ENCODE data around the gene SPATA25.

Gene SPATA25, protein sequence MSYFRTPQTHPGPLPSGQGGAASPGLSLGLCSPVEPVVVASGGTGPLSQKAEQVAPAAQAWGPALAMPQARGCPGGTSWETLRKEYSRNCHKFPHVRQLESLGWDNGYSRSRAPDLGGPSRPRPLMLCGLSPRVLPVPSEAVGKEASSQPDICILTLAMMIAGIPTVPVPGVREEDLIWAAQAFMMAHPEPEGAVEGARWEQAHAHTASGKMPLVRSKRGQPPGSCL

DNA sequence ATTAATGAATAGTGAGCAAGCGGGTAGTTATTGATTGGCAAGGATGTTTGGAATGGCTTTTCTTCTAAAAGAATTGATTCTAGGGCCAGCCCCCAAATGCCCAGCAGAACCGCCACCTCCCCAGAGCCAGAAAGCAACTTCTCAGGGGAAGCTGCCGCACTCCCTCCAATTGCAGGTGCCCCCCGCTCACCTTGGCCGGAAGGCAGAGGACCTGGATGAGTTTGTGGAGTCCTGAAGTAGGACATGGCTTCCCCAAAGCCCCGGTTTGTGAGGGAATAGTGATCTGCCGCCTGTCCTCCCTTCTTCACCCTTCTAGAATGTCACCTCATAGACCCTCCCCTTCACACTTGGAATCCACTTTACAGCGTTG is at the start of gene SPATA25:
TSS of gene SPATA25 (minus strand) at position 277 of the 370 bp plus-strand sequence. CDS start at position 245, 32 bp downstream.
- intact Hi-C loops (cut with DNase I) = no loop called here
- DNase-seq = peak in 1 of 10 donors; percentile 50

DNA sequence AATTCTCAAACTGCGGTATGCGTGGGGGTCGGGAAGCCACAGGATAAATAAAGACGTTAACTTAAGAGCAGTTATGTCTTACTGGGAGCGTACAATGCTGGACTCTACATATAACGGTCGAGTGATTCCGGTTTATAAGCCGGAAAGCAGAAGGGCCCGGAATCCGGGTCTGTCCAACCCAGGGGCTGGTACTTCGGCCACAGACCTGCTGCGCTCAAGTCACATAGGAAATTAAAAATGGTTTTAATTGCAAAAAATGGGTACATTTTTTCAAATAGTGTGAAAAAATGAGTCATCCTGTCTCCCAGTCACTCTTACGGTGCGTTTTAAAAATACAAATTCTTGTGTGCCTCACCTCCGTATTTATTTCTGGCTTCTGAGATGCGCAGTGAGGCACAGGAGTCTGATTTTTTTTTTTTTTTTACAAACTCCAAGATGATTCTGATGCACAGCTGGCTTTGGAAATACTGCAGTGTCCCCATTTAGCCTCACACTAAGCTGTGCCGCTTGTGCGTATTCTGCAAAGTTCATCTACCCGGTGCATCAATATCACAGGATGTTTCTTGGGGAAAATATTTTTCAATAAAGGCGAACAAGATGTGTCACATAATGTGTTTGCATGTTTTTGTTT is 48.1 kb upstream of the SPATA25 start:
- peak in 1 of 10 donors; percentile 42 for DNase-seq
- intact Hi-C loops (cut with DNase I) = loop anchor here (2.0 to 10.0 kb wide), 2 partner anchors 37 to 141 kb away; partner anchors contain the start of genes DNTTIP1, WFDC3 and ZNF335

DNA sequence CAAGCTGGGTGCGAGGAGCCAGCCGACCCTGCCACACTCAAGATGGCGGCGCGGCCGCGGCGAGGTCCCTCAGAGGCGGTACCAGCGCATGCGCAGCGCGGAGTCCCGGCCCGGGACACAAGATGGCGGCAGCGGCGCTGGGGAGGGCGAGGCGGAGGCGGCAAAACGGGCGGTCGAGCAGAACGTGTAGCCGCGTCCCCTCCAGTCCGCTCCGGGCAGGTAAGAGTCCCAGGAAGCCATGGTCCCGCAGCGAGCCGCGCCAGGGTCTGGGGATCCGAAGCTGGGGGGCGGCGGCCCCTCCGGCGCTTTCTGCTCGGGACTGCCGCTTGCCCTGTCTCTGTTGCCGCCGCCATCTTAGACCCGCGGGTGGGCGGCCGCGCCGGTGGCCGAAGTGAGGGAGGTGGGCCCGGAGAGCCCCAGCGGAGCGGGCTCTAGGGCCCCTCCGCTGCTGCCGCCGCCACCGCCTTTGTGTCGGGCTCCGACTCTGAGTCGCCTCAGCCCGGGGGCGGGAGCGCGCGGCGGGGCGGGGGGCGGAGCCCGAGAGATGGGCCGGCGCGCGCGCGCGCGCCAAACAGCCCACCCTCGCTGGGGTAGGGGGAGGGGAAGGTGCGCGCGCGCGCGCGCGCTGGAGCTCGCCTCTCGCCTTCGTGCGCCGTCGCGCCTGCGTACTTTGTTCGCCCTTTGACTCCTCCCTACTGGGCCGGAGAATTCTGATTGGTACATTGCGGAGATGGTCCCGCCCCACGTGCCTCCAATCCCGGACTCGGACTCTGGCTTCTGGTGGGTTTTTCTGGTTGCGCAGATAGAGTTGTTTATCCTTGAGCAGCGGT is 47.4 kb upstream of the SPATA25 start, which contains the start of gene PCIF1:
TSS of gene PCIF1 (plus strand) at position 98 of the 830 bp plus-strand sequence. CDS start 4,317 bp downstream, outside the sequence.
- DNase-seq = peak; percentile 93 to 100 (median 97)
- intact Hi-C loops (cut with DNase I) = loop anchor here (2.0 to 10.0 kb wide), 3 partner anchors 38 to 140 kb away; partner anchors contain the start of genes CTSA, DNTTIP1, NEURL2 and WFDC3

DNA sequence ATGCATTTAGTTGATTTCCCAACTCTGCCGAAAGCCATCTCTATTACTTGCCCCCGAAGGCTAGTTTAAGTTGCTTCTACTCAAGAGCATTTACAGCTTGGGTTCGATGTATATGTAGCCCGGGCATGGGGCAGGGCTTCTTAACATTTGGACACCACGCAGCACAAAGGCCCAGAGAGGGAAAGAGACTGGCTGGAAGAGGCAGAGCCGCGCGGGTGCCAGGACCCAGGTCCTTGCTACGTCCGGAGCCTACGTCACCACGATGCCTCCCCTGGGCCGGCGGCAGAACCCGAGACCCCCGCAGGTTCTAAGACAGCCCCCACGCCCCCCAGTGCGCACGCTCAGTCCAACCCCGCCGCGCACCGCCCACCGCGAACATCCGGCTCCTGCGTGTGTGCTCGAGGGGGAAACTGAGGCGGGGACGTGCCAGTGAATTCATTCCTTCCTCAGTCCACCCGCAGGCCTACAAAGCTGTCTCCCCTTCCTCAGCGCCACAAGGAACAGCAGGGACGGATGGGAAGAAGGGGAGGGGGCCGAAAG is 46.7 kb upstream of the SPATA25 start:
- intact Hi-C loops (cut with DNase I) = loop anchor here (2.0 to 10.0 kb wide), 3 partner anchors 39 to 139 kb away; partner anchors contain the start of genes CTSA, DNTTIP1, NEURL2 and WFDC3
- peak in 9 of 10 donors; percentile 66 to 95 (median 79) for DNase-seq

DNA sequence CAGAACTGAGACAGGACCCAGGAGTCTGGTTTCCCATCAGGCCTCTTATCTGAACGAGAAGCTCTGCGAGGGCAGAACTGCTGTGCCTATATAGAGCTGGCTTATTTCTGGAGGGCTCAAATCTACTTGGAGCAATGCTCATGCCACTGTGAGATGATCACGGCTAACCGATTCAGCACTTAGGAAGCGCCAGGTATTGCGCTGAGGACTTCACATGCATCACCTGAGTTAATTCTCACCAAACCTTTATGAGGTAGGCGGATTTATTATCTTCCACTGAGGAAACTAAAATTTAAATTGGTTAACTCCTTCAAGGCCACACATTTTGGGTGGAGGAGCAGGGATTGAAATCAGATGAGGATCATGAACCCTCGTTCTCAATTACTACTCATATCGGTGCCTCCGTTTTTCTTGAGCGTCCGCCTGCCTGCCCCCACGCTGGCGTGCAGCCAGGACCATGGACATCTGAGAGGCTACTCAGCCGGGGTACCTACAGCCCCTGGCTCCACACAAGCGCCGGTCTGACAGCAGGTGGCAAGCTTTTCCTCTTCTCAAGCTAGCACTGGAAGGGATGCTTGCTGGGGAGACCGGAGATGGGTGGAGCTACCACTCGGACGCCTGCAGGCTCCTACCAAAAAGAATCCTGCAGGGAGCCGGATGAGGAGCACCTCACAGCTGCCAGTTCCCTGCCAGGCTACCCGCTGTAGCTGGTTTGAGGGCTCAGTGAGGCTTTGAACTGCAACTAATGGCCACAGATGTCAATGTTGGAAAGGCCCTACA is 46.0 kb upstream of the SPATA25 start:
- peak; percentile 49 to 97 (median 75) for DNase-seq
- intact Hi-C loops (cut with DNase I) = loop anchor here (2.0 to 10.0 kb wide), 3 partner anchors 39 to 139 kb away; partner anchors contain the start of genes CTSA, DNTTIP1, NEURL2 and WFDC3

DNA sequence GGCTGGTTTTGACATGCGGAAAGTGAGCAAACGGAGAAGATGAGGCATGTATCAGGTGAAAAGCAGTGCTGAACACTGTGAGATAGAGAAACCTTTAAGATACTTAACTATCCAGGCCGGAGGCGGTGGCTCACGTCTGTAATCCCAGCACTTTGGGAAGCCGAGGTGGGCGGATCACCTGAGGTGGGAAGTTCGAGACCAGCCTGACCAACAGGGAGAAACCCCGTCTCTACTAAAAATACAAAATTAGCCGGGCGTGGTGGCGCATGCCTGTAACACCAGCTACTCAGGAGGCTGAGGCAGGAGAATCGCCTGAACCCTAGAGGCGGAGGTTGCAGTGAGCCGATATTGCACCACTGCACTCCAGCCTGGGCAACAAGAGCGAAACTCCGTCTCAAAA is 44.3 kb upstream of the SPATA25 start:
- intact Hi-C loops (cut with DNase I) = loop anchor here (5.0 to 10.0 kb wide), 2 partner anchors 39 to 137 kb away; partner anchors contain the start of genes CTSA, DNTTIP1, NEURL2 and WFDC3
- DNase-seq = peak in 2 of 10 donors; percentile 48 to 65

DNA sequence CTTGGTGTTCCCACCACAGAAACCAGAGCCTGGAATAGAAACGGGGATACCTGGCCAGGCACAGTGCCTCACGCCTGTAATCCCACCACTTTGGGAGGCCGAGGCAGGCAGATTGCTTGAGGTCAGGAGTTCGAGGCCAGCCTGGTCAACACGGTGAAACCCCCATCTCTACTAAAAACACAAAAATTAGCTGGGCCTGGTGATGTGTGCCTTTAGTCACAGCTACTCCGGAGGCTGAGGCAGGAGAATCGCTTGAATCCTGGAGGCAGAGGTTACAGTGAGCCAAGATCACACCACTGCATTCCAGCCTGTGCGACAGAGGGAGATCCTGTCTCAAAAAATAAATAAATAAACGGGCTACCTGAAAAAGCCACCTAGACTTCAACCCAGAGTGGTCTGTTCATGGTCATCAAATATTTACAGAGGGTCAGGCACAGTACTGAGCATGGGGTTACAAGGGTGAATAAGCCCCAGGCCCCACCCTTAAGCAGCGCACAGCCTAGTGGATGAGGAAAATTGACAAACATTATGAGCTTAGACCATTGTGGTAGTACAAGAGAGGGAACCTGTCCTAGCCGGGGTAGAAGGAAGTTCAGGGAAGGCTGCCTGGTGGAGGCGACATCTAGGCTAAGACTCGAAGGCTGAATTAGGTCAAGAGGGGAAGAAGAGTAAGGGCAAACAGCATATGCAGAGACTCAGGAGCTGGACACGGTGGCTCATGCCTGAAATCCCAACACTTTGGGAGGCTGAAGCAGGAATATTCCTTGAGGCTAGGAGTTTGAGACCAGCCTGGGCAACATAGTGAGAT is 39.9 kb upstream of the SPATA25 start:
- no peak for DNase-seq
- intact Hi-C loops (cut with DNase I) = no loop called here

DNA sequence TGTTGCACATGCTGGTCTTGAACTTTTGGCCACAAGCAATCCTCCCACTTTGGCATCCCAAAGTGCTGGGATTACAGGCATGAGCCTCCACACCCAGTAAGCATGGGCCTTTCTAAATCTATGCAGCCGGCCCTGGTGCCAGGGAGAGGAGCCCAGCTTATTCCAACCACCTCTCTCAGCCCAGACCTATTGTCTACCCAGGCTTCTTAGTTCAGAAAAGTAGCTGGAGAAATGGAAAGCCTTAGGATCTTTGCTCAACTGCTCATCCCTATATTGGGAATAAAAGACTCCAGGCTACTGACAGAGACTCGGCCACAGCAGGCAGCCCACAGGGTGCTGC is 39.3 kb upstream of the SPATA25 start:
- DNase-seq = no peak
- intact Hi-C loops (cut with DNase I) = no loop called here

DNA sequence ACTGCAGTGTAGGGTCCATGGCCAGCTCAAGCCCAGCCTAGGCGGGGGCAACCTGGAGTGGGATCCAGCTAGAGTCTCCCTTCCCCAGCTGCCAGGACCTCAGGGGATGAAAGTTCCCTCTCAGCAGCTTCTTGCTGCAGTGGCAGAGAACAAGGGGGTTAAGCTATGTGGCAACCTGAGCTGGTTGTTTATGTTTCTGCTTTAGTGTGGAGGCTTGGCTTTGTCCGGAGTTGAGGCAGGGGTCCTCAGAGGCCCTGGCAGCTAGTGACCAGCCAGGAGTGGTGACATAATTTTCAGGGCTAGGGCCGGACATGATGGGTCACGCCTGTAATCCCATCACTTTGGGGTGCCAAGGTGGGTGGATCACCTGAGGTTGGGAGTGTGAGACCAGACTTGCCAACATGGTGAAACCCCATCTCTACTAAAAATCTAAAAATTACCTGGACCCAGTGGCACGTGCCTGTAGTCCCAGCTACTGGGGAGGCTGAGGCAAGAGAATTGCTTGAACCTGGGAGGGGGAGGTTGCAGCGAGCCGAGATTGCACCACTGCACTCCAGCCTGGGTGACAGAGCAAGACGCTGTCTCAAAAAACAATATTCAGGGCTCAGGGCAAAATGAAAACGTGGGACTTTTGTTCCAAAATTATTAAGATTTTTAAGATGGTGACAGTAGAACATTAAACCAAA is 38.5 kb upstream of the SPATA25 start:
- intact Hi-C loops (cut with DNase I) = no loop called here
- DNase-seq = no peak

DNA sequence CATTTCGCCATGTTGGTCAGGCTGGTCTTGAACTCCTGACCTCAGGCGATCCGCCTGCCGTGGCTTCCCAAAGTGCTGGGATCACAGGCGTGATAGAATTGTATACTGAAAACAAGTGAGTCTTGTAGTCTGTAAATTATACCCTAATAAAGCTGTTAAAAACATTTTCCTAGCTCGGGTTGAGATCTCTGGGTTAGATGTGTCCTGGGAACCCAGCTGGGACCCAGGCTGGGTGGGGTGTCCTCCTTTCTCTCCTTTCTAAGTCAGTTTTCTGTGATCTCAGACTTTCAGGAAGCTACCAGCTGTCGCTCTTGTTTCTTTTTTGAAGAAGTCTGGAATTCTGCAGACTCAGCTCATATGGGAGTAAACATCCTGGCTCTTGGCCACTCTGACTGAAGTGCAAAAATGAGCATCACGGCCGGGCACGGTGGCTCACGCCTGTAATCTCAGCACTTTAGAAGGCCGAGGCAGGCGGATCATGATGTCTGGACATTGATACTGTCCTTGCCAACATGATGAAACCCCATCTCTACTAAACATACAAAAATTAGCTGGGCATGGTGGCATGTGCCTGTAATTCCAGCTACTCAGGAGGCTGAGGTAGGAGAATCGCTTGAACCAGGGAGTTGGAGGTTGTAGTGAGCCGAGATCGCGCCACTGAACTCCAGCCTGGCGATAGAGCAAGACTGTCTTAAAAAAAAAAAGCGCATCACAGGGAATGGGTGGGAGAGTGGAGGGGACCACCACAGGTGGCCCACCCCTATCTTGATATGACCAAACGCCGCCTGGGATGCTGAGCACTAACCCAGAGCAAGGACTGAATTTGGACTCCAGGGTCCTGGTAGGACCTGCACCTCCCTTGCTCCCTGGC is 37.2 kb upstream of the SPATA25 start:
- intact Hi-C loops (cut with DNase I) = no loop called here
- no peak for DNase-seq

DNA sequence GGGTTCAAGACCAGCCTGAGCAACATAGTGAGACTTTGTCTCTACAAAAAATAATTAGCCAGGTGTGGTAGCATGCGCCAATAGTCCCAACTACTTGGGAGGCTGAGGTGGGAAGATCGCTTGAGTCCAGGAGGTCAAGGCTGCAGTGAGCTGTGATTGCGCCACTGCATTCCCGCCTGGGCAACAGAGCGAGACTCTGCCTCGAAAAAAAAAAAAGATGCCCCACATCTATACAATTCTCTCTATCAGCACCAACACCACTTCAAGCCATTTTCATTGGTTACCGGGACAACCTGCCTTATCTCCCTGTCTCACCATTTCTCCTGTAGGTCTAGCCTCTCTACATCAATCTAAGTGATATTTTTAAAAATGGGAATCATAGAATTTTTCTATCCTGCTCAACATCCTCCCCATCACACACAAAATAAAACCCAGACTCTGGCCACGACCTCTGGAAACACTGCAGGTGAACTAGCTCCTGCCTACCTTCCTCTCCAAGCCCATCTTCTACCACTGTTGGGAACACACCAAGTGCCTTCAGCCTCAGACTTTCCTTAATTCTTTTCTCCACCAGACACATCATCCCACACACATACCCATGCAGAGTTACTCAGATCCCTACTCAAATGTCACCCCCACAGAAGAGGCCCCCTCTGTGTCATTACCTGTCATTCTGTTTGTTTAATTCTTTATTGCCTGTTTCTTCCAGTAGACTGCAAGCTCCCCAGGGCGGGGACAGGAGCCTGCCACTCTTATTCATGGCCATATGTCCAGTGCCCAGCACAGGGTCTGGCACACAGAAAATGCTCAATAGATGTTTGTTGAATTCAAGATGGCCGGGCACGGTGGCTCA is 34.1 kb upstream of the SPATA25 start:
- intact Hi-C loops (cut with DNase I) = no loop called here
- peak in 1 of 10 donors; percentile 0 for DNase-seq

DNA sequence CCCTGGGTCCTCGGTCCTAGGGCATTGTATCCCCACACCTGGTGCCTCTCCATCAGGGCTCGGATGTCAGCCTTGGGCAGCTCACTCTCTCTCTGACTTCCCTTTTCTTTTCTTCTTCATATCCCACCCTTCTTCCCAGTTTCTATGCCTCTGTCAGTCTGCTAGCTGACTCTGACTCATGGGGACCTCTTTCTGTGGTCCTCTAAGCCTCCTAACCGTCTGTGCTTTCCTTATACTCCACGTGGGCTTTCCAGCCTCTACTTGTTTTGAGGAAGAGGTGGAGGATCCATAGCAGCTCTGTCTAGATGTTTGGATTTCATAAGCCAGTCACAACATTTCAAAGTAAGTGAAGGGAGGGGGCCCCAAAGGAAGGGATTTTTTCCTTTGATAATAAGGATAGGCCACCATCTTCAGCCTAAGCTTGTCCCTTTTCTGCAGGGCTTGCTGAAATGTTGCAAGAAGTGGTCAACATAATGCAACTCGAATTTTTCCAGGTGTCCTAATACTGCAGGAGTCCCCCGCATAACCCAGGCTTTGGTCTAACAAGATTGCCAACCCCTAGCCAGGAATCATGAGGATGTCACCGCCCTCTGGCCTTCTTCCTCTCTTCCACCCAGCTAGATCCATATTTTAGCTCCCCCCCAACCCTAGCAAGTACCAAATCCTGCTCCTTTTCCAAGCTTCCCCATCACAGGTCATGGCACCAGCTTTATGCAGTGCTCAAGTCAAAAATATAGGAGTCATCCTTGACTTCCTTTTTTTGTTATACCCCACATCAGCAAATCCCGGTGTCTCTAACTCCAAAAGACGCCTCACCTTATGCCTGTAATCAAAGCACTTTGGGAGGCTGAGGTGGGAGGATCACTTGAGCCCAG is 33.3 kb upstream of the SPATA25 start:
- peak in 1 of 10 donors; percentile 39 for DNase-seq
- intact Hi-C loops (cut with DNase I) = no loop called here

DNA sequence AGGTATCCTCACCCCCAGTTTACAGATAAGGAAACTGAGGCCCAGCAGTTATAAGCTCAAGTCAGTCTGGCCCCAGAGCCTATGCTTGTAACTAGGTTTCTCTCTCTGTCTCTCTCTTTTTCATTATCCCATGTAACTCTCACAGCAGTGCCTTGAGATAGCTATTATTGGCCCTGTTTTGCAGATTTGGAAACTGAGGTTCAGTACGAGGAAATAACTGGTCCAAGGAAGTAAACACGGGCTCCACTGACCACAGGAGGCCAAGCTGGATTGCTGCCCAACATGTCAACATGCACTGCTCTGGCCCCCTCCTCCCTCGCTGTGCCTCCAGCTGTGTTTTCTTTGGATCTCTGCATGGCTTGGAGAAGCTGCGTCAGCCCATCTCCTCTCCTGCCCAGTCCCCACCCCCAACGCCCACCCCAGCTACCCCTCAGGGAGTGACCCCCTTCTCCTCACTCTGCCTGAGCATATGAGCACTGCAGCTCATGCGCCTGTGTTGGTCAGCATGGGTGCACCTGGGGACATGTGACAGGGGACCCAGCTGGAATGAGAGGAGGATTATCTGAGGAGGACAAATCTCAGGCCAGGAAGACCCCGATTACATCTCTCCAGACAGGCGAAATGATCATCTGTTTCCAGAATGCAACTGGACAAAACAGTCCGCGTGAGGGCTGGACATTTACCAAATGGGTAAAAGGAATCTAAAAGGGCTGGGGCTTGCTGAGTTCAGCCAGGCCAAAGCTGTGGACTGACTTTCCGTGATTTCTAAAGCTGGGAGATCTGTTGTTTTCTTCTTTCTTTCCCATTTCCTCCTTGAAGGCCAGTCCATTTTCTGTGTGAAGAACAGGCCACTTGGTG is 32.3 kb upstream of the SPATA25 start:
- peak in 1 of 10 donors; percentile 51 for DNase-seq
- intact Hi-C loops (cut with DNase I) = no loop called here

DNA sequence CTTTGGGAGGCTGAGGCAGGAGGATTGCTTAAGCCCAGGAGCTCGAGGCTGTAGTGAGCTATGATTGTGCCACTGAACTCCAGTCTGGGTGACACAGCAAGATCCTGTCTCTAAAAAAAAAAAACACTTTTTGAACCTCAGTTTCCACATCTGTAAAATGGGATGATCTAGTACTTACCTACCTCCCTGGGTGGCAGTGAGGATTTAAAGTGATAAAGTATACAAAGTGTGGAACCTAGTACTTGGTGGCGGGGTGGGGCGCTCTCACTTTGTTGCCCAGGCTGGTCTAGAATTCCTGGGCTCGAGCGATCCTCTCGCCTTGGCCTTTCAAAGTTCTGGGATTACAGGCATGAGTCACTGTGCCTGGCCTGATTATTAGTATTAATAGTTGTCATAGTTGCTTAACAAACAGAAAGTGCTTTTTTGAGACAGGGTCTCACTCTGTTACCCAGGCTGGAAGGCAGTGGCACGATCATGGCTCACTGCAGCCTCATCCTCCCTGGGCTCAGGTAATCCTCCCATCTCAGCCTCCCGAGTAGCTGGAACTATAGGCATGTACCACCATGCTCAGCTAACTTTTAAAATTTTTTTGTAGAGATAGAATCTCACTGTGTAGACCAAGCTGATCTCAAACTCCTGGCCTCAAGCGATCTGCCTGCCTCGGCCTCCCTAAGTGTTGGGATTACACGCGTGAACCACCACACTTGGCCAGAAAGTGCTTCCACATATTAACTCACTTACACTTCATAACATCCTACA is 31.5 kb upstream of the SPATA25 start:
- peak in 1 of 10 donors; percentile 22 for DNase-seq
- intact Hi-C loops (cut with DNase I) = no loop called here
